GM12891 (cell line): ENCODE measurements around the gene OVCA2.

Experiments
- DNase-seq: peaks from one replicate; pipeline ENCODE4 v3.0.0; 2011; ENCODE audit warnings: low spot score; ENCODE audit not compliant: insufficient read length
- FAIRE-seq: peaks from 2 replicates; lab custom pipeline; 2011; peaks lifted over from hg19 to GRCh38; lab: Jason Lieb, UNC
- PAX5 ChIP-seq: IDR thresholded peaks from 2 replicates; pipeline ENCODE4 v1.6.1; 2011; ENCODE audit warnings: low read length, moderate library complexity, mild to moderate bottlenecking; ENCODE audit not compliant: insufficient read depth, severe bottlenecking
- POLR2A ChIP-seq: IDR thresholded peaks from 2 replicates; pipeline ENCODE4 v1.6.1; 2011; ENCODE audit warnings: low read depth, low read length, control low read depth
- POLR2AphosphoS5 ChIP-seq: IDR thresholded peaks from 2 replicates; pipeline ENCODE4 v1.6.1; 2011; ENCODE audit warnings: low read depth, low read length, control low read depth
- POU2F2 ChIP-seq: IDR thresholded peaks from 2 replicates; pipeline ENCODE4 v1.6.1; 2011; ENCODE audit warnings: low read depth, mild to moderate bottlenecking, control low read depth, low read length, moderate library complexity
- SPI1 ChIP-seq: IDR thresholded peaks from 2 replicates; pipeline ENCODE4 v1.6.1; 2011; ENCODE audit warnings: low read depth, low read length, control low read depth
- TAF1 ChIP-seq: IDR thresholded peaks from 2 replicates; pipeline ENCODE4 v1.6.1; 2011; ENCODE audit warnings: low read depth, low read length, control low read depth

The OVCA2 gene

DNA sequence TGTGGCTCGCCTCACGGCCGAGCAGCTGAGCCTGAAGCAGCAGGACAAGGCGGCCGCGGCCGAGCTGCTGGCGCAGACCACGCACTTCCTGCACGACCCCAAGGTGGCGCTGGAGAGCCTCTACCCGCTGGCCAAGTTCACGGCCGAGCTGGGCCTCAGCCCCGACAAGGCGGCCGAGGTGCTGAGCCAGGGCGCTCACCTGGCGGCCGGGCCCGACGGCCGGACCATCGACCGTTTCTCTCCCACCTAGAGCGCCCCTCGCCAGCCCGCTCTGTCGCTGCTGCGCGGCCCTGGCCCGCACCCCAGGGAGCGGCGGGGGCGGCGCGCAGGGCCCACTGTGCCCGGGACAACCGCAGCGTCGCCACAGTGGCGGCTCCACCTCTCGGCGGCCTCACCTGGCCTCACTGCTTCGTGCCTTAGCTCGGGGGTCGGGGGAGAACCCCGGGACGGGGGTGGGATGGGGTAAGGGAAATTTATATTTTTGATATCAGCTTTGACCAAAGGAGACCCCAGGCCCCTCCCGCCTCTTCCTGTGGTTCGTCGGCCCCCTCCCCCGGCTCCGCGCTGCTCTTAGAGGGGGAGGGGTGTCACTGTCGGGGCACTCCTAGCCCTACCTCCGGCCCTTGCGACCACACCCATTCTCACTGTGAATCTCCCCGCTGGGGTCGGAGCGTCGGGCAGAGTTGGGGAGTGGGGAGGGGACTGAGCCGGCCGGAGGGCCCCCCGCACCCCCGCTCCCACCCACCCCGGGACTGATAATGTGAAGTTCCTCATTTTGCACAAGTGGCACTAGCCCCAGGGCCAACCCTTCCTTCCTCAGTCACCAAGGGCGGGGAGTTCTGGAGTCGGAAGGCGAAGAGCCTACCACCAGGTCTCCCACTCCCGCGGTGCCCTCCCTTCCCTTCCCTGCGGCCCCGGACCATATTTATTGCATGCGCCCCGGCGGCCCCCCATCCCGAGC, 17.0 kb downstream of the OVCA2 start:
- 0 out of 2 replicates have a peak, but pooled peaks have one; percentile 53 for TF ChIP-seq POLR2A
- TF ChIP-seq SPI1: no peak
- no peak for TF ChIP-seq PAX5
- no peak for TF ChIP-seq TAF1
- peak; percentile 33 for TF ChIP-seq POLR2AphosphoS5
- peak; percentile 60; the same call in 1 of the 2 replicates for TF ChIP-seq POU2F2
- peak; percentile 70 for DNase-seq
- no peak for FAIRE-seq

DNA sequence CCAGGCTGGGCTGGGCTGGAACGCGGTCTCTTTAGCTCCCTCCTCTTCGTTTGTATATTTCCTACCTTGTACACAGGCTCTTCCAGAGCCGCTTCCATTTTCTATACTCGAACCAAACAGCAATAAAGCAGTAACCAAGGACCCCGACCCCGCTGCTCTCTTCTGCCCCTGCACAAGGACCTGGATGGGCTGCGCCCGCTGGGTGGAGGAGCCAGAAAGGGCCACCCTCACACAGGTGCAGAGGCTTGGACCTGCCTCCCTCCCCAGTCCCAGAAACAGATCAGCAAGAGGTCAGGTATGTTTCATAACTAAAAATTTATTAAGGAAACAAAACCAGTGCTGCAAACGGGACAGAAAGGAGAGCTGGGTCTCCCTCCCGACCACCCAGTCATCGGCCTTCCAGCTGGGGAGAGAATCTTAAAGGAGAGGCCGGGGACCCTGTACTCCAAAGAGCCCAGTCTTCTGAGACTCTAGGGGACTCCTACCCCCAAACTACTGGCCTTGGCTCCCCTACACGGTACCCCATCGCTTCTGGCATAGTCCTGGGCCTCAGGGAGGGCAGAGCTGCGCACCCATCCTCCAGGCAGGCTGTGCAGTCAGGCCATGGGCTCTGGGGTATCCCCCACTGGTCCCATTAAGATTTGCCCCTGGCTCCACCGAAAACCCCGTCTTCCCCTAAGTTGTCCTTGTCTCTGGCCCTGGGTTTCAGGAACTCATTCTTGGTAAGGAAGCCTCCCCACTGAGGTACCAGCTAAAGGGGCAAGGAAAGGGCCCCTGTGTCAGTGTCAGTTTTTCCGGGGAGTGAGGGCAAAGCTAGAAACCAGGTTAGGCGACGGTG, 17.9 kb downstream of the OVCA2 start:
- TF ChIP-seq POLR2A: no peak; the same call in none of the 2 replicates
- TF ChIP-seq POU2F2: no peak
- TF ChIP-seq POLR2AphosphoS5: no peak; the same call in none of the 2 replicates
- no peak for TF ChIP-seq PAX5
- TF ChIP-seq SPI1: no peak
- TF ChIP-seq TAF1: no peak
- DNase-seq: no peak
- FAIRE-seq: no peak

DNA sequence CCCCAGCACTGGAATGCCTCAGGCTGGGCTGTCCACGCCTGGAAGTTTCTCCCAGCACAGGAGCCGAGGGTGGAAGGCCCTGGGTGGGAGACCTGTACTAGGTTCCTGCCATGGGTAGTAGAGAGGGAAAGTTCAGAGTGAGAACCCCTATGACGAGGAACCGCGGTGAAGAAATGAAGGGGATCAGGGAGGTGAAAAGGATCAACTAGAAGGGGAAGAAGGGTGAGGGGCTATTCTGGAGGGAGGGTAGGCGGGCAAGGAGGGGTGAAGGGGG, 18.5 kb downstream of the OVCA2 start:
- FAIRE-seq: no peak
- TF ChIP-seq POU2F2 (no peak), TAF1 (no peak), POLR2A (no peak; the same call in 1 of the 2 replicates)
- DNase-seq: no peak

DNA sequence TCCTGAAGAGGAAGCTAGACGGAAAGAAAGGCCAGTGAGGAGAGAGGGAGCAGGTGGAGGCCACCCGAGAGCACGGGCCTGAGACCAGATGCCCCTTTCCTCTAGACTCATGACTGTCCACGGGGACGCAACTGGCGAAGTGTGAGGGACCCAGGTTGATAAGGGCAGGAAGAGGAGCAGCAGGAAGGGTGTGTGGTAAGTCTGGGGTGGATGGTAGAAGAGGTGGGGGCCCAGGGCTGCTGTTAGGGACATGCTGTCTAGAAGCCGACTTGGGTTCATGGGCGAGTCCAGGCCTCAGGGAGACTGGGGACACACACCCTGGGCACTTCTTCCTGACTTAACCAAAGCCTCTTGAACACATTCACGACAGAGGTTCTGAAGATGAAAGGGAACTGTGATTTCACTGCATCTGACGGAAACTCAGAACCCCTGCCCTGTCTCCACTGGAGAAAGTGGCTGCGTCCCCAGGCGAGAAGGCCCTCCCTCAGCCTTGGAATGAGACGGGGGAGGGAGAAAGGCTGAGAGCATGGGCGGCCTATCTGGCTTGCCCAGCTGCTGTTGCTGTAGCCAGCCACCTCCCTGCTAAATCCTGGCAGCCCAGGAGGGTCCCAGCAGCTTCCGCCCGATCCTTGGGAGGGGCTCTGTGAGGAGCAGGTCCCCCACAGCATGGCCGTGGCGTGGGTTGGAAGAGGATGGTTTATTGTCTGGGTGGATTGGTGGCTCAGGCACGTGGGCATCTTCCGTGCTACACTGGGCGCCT, 19.0 kb downstream of the OVCA2 start:
- DNase-seq (no peak), FAIRE-seq (peak; percentile 41)
- TF ChIP-seq SPI1 (no peak), POLR2AphosphoS5 (peak; percentile 80), PAX5 (no peak), POU2F2 (peak; percentile 49; the same call in 1 of the 2 replicates), POLR2A (peak; percentile 83), TAF1 (no peak)

DNA sequence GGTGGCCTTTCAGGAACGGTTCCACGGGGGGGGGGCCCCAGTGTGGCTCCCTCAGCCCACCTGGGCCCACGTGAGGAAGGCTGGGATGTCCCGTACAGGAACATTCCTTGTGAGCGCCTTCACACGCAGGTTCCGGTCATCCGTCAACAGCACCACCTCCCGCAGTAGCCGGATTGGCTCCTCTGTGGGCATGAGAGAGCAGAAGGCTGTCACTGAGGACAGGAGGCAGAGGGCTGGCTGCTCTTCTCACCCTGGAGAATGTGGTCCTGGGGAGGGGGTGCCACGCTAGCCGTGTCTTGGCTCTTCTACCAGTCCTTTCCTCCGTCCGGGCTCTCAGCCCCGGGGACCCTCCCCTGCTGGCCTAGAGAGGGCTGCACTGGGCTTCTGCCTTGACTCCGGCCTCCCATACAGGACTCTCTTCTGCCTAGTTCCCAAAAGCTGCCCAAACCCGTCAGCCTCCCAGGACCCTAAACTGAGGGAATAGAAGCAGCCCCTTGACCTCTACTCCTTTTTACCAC, 19.7 kb downstream of the OVCA2 start:
- 0 out of 2 replicates have a peak, but pooled peaks have one; percentile 3 for TF ChIP-seq POU2F2
- no peak for TF ChIP-seq SPI1
- peak; percentile 58; the same call in 1 of the 2 replicates for TF ChIP-seq POLR2A
- no peak for TF ChIP-seq TAF1
- TF ChIP-seq POLR2AphosphoS5: peak; percentile 87; the same call in 1 of the 2 replicates
- DNase-seq (no peak), FAIRE-seq (no peak)

DNA sequence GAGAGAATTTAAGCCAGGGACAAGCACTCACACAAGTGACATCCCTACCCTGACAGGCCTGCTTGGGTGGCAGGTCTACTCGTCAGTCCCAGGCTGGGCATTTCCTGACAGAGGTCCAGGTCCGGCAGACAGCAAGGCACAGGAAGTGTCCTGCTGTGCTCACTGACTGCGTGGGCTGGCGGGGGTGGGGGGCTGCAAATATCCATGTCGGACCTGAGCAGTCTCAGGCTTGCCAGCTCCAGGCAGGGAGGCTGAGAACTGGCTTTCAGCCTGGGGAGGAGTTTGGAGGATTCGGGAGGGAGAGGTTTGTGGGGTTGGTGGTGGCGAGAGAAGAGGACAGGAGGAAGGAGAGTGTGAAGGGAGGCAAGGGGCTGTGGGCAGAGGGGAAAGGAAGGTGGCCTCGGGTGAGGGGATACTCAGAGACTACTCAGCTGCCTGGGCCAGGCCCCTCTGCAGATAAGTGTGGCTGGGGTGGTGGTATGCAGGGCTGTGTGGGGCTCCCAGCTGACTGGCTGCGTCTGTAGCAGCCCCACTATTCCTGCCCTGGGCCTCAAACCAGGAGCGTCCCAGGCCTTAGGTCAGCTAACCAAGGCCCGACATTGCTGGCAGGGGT, 20.9 kb downstream of the OVCA2 start:
- no peak for DNase-seq
- FAIRE-seq: peak; percentile 43
- TF ChIP-seq POU2F2 (peak; percentile 67; the same call in 1 of the 2 replicates), POLR2AphosphoS5 (peak; percentile 85), SPI1 (no peak), PAX5 (no peak), POLR2A (peak; percentile 85)

DNA sequence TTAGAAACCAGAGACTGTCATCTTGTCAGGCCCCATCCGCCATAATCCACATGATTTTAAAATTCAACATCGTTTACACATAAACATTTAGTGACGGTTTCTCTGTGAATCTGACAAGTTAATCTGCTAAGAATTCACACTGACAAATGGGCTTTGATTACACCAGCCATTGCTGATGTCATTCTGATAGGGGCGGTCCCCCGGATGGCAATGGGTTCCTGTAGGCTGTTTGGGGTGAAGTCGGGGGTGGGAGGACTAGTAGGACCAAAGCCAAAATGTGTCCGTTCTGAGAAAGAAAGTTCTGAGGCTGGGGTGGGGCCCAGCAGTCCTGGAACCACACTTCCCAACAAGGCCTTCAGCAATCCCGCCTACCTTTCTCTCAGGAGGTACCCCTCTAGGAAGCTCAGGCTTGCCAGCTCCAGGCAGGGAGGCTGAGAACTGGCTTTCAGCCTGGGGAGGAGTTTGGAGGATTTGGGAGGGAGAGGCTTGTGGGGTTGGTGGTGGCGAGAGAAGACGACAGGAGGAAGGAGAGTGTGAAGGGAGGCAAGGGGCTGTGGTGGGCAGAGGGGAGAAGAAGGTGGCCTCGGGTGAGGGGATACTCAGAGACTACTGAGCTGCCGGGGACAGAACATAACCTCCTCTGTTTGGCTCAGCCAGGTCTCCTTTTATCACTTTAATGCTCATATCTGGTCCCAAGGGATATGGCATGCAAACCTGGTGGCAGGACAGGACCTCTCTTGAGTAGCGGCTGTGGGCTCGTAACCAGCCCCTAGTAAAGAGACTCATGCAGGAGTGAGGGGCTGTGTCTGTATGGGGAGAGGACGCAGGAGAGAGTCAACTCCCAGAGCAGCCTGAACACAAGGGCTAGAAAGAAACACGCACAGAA, 21.7 kb downstream of the OVCA2 start:
- TF ChIP-seq POU2F2 (peak; percentile 77; the same call in 1 of the 2 replicates), POLR2A (peak; percentile 17; the same call in 1 of the 2 replicates), POLR2AphosphoS5 (no peak)
- FAIRE-seq (peak; percentile 73), DNase-seq (no peak)

DNA sequence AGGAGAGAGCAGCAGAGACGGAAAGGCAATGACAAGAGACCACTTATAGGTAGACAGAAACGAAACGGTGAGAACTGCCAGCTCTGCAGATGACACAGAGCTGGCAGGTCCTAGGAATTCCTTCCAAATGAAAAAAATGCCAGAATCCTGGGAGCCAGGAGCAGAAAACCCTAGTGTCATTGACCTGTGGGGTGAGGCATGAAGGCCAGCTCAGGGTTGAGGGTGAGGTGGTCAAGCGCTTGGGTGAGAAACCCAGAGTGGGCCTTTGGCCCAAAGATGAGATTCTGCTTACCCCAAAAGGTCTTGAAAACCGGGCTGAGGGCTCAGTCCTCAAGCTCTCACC, 22.3 kb downstream of the OVCA2 start:
- DNase-seq (no peak), FAIRE-seq (no peak)
- no peak for TF ChIP-seq TAF1
- no peak; the same call in 1 of the 2 replicates for TF ChIP-seq POU2F2
- no peak for TF ChIP-seq PAX5
- TF ChIP-seq POLR2A: no peak
- no peak for TF ChIP-seq POLR2AphosphoS5
- TF ChIP-seq SPI1: no peak
